Activated T-cell treated with anti-CD3 and anti-CD28 coated beads for 1 hour (primary cell): ENCODE results near the gene RFFL.

Experiments
- DNase-seq: peaks from one replicate; pipeline ENCODE4 v3.0.0-alpha.2; 2020; ENCODE audit warnings: low read depth

The RFFL gene

GRCh38 chr17:35081638-35082037 is 18.1 kb upstream of the RFFL start:
- DNase-seq: no peak

- no peak for DNase-seq
These were observed 17.0 kb upstream of the RFFL start for GRCh38 chr17:35080536-35080935.

GRCh38 chr17:35079547-35080423 is 16.3 kb upstream of the RFFL start:
- DNase-seq: no peak

DNA sequence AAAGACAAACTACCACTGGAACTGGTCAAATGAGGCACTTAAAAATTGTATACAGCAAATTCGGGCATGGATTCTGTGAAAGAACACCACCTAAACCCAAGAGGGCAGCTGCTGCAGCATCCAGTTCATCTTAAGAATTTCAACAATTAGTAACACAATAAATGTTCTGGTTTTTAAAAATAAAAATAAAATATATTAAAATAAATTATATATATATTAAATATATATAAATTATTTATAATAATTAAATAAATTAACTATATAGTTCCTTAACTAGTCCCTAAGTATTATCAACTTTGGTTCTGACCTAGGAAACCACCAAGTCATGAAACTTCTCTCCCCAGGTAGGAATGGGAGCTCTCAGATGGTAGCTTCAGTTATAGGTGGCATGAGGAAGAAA is 13.4 kb upstream of the RFFL start:
- no peak for DNase-seq

DNA sequence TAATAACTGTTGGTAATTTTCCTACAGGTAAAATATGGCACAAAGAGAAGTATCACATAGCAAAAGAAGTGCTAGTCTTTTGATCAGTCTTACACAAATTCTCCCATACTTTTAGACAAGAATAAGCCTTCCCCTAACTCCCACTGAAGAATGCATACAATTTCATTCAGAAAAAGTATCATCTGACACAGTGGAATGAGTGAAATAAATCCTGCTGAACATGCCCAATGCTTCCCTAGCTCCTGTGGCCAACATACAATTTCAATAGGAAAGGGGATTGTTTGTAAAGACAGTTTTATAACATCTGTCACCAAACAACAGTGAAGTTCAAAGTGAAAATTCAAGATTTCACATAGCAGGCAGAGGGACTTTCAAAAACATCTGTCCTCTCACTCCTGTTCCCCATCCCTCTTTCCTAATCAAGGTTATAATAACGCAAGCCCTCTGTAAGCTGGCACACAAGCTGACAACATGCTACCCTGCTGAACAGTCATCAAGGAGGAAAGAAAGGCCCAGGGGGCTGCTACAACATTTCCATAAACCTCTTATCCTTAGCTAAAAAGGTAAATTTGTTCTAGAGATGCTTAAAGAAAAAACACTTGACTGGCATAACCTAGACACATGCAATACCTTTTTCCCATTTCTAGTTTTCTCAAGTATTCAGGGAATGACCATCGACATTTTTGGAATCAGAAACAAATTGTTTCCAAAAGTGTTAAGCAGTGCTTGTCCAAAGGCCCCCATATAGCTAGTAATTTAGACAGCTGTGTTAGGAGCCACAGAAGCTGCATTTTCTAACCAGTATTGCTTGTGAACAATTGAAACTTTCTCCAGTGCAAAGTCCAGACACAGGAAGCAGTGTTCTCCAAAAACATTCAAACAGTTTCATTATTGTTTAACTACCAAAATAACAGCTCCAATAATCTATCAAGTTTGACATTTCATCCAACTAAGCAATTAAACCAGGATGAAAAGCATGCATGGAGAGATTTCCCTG is 11.5 kb upstream of the RFFL start:
- no peak for DNase-seq

GRCh38 chr17:35073991-35074627 is 10.6 kb upstream of the RFFL start:
- no peak for DNase-seq

- DNase-seq: no peak
These were observed 9.8 kb upstream of the RFFL start for GRCh38 chr17:35073183-35073790.

- DNase-seq: no peak
These were observed 5.8 kb upstream of the RFFL start for GRCh38 chr17:35069311-35069710.

DNA sequence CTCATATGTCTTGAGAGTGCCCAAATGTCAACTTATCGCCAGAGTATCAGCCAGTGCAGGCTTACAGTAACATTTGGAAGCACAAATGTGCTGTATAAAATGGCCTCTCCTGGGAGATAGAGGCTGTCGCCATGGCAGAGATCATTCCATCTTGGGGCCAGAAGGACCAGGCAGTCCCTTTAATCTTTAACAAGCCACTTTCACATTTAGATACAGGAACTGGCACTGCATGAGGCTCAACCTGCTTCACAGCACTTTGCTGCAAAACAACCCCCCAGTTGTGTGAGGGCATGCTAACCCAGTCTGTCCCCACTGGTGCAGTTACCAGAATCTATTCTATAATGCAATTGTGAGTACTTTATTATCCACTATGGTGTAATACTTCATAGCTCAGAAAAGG is 4.7 kb upstream of the RFFL start:
- no peak for DNase-seq

DNA sequence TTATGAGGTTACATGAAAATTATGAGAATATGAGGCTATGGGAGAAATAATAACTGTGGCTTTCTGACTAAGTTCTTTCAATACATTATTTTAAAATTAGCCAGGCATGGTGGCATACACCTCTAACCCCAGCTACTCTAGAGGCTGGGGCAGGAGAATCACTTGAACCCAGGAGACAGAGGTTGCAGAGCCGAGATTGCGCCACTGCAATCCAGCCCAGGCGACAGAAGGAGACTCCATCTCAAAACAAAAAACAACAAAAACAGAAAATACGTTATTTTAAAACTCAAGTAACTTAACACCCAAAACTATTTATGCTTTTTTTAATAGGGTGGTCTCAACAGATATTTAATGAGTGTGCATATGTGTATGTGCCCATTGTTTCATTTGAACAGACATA is 2.4 kb upstream of the RFFL start:
- no peak for DNase-seq

DNA sequence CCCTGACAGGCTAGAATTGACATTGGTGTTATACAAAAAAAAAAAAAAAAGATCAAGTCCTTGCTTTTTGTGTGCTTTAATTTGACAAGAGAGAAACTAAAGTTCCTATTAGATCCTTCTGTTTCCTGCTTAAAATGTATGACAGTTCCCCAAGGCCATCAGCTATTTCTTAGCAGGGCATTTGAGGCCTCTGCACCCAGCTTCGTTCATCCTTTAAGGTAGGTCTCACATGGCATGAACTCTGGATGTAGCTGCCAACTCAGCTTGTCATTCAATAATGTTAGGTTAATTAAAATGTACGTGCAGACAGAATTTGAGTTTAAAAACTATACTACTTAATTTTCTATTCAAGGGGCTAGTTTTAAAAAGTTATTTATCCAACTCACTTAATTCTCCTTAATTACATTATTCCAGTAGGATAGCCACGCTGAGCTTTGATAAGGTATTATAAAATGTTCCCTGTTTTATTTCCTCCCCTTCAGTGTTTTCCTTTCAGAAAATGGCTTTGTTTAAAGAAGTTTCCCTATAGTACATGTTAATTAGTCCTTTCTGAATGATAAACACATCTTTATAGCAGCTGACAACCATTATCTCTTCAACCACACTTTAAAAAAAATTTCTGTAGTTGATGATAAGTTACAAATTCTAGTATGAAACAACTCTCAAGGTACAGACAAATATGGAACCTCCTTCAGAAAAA is 1.2 kb upstream of the RFFL start:
- no peak for DNase-seq

- no peak for DNase-seq
These were observed 1.2 kb downstream of the RFFL start for GRCh38 chr17:35062308-35062707.

- DNase-seq: no peak
These were observed 6.1 kb downstream of the RFFL start for GRCh38 chr17:35057332-35057915.

GRCh38 chr17:35056013-35056412 is 7.5 kb downstream of the RFFL start:
- DNase-seq: no peak

DNA sequence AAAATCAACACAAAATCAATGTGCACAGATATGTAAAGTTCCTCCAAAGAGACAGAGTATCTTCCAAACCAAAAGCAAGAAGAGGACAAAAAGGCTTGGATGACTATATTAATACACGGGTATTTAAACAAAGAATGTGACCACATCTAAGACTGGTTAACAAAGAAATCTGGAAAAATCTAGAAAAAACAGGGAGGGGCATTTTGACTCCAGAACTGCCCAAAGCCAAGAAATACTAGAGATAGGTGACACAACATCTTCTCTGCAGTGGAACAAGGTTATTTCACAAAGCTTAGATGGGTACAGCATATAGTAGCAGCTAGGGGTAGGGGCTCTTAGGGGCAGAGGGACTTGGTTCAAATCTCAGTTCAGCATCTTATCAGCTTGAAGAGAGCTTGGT is 10.3 kb downstream of the RFFL start:
- no peak for DNase-seq

- no peak for DNase-seq
These were observed 10.7 kb downstream of the RFFL start for GRCh38 chr17:35052780-35053179.

DNA sequence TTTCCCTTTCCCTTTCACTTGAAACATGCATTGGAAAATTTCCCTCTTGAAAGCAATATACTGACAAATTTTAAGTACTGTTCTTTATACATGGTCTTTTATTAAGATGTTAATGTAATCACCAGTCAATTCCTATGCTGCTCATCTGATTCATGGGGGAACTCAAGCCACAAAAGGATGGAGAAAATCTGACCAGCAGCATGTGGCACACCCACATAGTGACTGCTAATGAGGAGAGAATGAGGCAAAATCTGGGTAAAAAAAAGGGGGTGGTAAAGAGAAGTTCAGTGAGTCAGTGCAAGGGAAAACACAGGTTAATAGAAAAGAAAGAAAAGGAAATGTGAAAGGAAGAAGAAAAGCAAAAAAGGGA is 11.3 kb downstream of the RFFL start:
- no peak for DNase-seq

GRCh38 chr17:35051579-35052240 is 11.8 kb downstream of the RFFL start:
- DNase-seq: no peak

GRCh38 chr17:35051183-35051578 is 12.3 kb downstream of the RFFL start:
- no peak for DNase-seq

- DNase-seq: no peak
These were observed 13.3 kb downstream of the RFFL start for GRCh38 chr17:35050170-35050569.
